Stomach (tissue), 9 donors: ENCODE results near the gene FEV. TPM values are rescaled to one million over a fixed set of nuclear protein-coding genes. Genes with fewer than 3 reads are reported as not detected.

Experiments
- DNase-seq, 2 donors: peaks; one replicate each; pipeline versions ENCODE4 v3.0.0 to v3.0.0-alpha.2; 2013 to 2019
- H3K27ac ChIP-seq, 5 donors: fragments of 200-600 bp in 4 of 5; sonication (generic) in 4 of 5; one replicate each; pipeline ENCODE4 v1.5.1; 2013 to 2019; ENCODE audit warnings: mild to moderate bottlenecking in 1 of 5, moderate library complexity in 1 of 5
- H3K27me3 ChIP-seq, 3 donors: fragments of 200-600 bp; sonication (generic); one replicate each; pipeline ENCODE4 v1.5.1; 2017 to 2019; ENCODE audit warnings: mixed run types in 1 of 3
- H3K36me3 ChIP-seq, 4 donors: fragments of 200-600 bp; sonication (generic); 1 replicate in 3 of 4; 2 replicates in 1 of 4; pipeline ENCODE4 v1.5.1; 2016 to 2019
- H3K4me1 ChIP-seq, 4 donors: fragments of 200-600 bp; sonication (generic); one replicate each; pipeline ENCODE4 v1.5.1; 2016 to 2019
- H3K4me3 ChIP-seq, 4 donors: fragments of 200-600 bp; sonication (generic) in 3 of 4; one replicate each; pipeline ENCODE4 v1.5.1; 2016 to 2019; ENCODE audit warnings: mild to moderate bottlenecking in 1 of 4
- H3K9me3 ChIP-seq, 4 donors: fragments of 200-600 bp; sonication (generic); one replicate each; pipeline ENCODE4 v1.5.1; 2016 to 2019
- EP300 ChIP-seq: sonication (generic); formaldehyde crosslinking; IDR thresholded peaks from one replicate; pipeline ENCODE4 v1.6.1; 2017; ENCODE audit warnings: antibody characterized with exemption
- POLR2A ChIP-seq, 4 donors: fragments of 450-650 bp; IDR thresholded peaks; one replicate each; pipeline ENCODE4 v1.6.1; 2016; ENCODE audit warnings: antibody characterized with exemption in 4 of 4, control low read depth in 2 of 4, mild to moderate bottlenecking in 1 of 4, moderate library complexity in 1 of 4
- POLR2AphosphoS5 ChIP-seq, 3 donors: sonication (generic); formaldehyde crosslinking; IDR thresholded peaks; one replicate each; pipeline ENCODE4 v1.6.1; 2016; ENCODE audit warnings: antibody characterized with exemption in 3 of 3
- WGBS, 5 donors: extraction: QIAGEN DNeasy Blood & Tissue Kit in 3 of 5; methylation state at CpG; one replicate each; pipeline versions ENCODE4 v1.1.5 to v1.1.7; 2013 to 2018; 5-methylcytosine and 5-hydroxymethylcytosine counted together
- intact Hi-C: fragments of 100-400 bp; cut with DNase I; formaldehyde crosslinking; loops from one replicate; pipeline ENCODE4 v1.15.1; 2023; ENCODE audit warnings: low total_unique reads
- polyA plus RNA-seq, 3 donors: library from polyadenylated mRNA; stranded (reverse); fragments of 200-250 nt; gene quantifications; one replicate each; pipeline ENCODE4 v1.2.3, GENCODE V29; 2013
- total RNA-seq, 5 donors: library from RNA; depleted of rRNA; stranded (reverse); fragments of >200 nt; gene quantifications; one replicate each; pipeline versions ENCODE4 v1.1.0 to v1.2.3, GENCODE V29; 2014 to 2016
- TF ChIP-seq, protein P1 (sequence below), 7 experiments: fragments of 450-650 bp in 4 of 7; fragments of 200-600 bp in 3 of 7; sonication (generic) in 3 of 7; IDR thresholded peaks; one replicate each; pipeline ENCODE4 v1.5.1; 2016 to 2019; ENCODE audit warnings: antibody characterized with exemption in 7 of 7, control low read depth in 2 of 7, mild to moderate bottlenecking in 1 of 7
- donor health status: healthy with polysubstance abuse.
- donor health status: Bipolar disorder and iron deficiency.
- donor health status: healthy.

Gene FEV
- total and polyA plus RNA-seq, 8 donors = 0.28 to 6.4 (median 1.1) TPM; not detected in 4

- Histone ChIP-seq H3K27me3 (peaks cover 16 to 98% (median 42%) of the 10 kb centered on the region in 3 donors), H3K36me3 (no peaks in the 10 kb centered on the region), H3K4me1 (peaks cover 17 to 22% (median 20%) of the 10 kb centered on the region in 4 donors), H3K27ac (no peak overlapping the region), H3K9me3 (no peaks in the 10 kb centered on the region), H3K4me3 (no peak overlapping the region)
- DNase-seq = no peak
- 41 to 69% (median 48%) methylated on average over 1 of the region's 1 CpG for WGBS, 5 donors
- TF ChIP-seq POLR2A (IDR thresholded peaks at IDR 0.05) (no peak), POLR2AphosphoS5 (IDR thresholded peaks at IDR 0.05) (no peak), EP300 (no peak)
- TF ChIP-seq, protein P1, sequence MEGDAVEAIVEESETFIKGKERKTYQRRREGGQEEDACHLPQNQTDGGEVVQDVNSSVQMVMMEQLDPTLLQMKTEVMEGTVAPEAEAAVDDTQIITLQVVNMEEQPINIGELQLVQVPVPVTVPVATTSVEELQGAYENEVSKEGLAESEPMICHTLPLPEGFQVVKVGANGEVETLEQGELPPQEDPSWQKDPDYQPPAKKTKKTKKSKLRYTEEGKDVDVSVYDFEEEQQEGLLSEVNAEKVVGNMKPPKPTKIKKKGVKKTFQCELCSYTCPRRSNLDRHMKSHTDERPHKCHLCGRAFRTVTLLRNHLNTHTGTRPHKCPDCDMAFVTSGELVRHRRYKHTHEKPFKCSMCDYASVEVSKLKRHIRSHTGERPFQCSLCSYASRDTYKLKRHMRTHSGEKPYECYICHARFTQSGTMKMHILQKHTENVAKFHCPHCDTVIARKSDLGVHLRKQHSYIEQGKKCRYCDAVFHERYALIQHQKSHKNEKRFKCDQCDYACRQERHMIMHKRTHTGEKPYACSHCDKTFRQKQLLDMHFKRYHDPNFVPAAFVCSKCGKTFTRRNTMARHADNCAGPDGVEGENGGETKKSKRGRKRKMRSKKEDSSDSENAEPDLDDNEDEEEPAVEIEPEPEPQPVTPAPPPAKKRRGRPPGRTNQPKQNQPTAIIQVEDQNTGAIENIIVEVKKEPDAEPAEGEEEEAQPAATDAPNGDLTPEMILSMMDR (IDR thresholded peaks at IDR 0.05) = no peak
- intact Hi-C loops = no loop called here
Measured at GRCh38 chr2:218956039-218956438, 28.9 kb downstream of the FEV start.

DNA sequence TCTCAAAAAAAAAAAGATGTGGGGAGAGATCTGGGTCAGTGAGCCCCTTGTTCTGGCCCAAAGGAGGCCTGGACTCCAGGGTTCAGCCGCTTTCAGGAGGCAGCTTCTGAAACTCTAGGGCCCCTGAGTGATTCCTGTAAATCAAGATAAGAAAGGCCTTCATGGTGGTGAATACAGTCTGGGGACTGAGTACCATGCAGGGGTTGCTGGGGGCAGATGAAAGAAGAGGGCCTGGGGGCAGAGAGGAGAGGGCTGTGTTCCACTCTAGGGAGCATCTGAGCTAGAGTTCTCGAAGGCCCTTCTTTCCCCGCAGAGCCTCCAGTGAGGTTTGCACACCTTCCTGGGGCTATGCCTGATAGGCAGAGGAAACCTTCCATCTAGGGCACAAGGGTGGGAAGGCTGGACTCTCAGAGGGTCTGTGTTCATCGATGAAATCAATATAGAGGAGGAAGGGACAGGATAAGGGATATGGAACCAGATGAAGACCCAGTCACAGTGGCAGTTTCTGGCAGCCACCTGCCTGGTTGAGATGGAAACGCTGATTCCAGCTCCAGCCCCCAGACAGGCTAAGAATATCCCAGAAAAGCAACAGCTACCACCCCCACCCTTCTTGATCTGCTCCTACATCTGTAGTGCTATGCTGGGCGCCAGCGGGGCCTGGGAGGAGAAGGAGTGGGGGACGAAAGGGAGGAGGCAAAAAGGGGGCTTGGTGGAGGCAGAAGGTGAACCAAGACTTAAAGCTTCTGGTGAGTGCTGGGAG is 30.3 kb downstream of the FEV start:
- no peak overlapping the region for H3K4me3 ChIP-seq
- no peak for TF ChIP-seq EP300
- TF ChIP-seq POLR2A (IDR thresholded peaks at IDR 0.05) = no peak
- TF ChIP-seq, protein P1 (IDR thresholded peaks at IDR 0.05) = no peak
- TF ChIP-seq POLR2AphosphoS5 (IDR thresholded peaks at IDR 0.05) = no peak
- H3K27me3 ChIP-seq = peaks cover 3 to 98% (median 29%) of the 10 kb centered on the region in 3 donors
- no peak for DNase-seq
- 80 to 84% (median 82%) methylated on average over 8 of the region's 8 CpGs for WGBS, 5 donors
- no peak overlapping the region for H3K27ac ChIP-seq
- no peaks in the 10 kb centered on the region for H3K36me3 ChIP-seq
- intact Hi-C loops = no loop called here
- no peaks in the 10 kb centered on the region for H3K9me3 ChIP-seq
- peaks cover 7 to 10% (median 8%) of the 10 kb centered on the region in 4 donors for H3K4me1 ChIP-seq

GRCh38 chr2:218953366-218953954 is 31.5 kb downstream of the FEV start:
- Histone ChIP-seq H3K9me3 (no peaks in the 10 kb centered on the region), H3K27ac (no peak overlapping the region), H3K36me3 (no peaks in the 10 kb centered on the region), H3K4me1 (no peaks in the 10 kb centered on the region), H3K4me3 (no peak overlapping the region), H3K27me3 (peaks cover 0 to 95% (median 17%) of the 10 kb centered on the region in 3 donors)
- intact Hi-C loops = no loop called here
- 68 to 82% (median 71%) methylated on average over 14 to 18 of the region's 18 CpGs for WGBS, 5 donors
- TF ChIP-seq POLR2A (IDR thresholded peaks at IDR 0.05) = no peak
- no peak for TF ChIP-seq POLR2AphosphoS5 (IDR thresholded peaks at IDR 0.05)
- no peak for TF ChIP-seq EP300
- TF ChIP-seq, protein P1 (IDR thresholded peaks at IDR 0.05) = no peak
- DNase-seq = no peak

DNA sequence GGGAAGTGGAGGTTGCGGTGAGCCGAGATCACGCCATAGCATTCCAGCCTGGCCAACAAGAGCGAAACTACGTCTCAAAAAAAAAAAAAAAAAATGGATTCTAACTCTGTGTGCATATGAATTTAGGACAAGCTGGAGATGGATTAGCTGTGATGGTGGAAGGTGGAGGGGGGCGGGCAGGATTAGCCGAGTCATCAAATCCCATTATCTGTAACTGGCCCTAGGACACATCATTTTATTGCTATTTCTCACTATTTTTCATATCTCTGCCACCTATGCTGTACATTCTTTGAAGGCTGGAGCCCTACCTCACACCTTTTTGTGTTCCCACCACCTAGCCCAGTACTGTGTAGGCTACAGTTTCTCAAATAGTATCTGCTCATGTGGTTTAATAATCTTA is 32.8 kb downstream of the FEV start:
- H3K36me3 ChIP-seq = no peaks in the 10 kb centered on the region
- no peaks in the 10 kb centered on the region for H3K9me3 ChIP-seq
- DNase-seq = no peak
- peaks cover 0 to 92% (median 8%) of the 10 kb centered on the region in 3 donors for H3K27me3 ChIP-seq
- no peak overlapping the region for H3K4me3 ChIP-seq
- no peak overlapping the region for H3K27ac ChIP-seq
- TF ChIP-seq, protein P1 (IDR thresholded peaks at IDR 0.05) = no peak
- TF ChIP-seq POLR2AphosphoS5 (IDR thresholded peaks at IDR 0.05) (no peak), EP300 (no peak), POLR2A (IDR thresholded peaks at IDR 0.05) (no peak)
- WGBS, 5 donors = 90 to 96% (median 94%) methylated on average over 7 of the region's 7 CpGs
- intact Hi-C loops = no loop called here
- no peaks in the 10 kb centered on the region for H3K4me1 ChIP-seq
